Measurements from ENCODE around the gene REG1A. TPM values are rescaled to one million over a fixed set of nuclear protein-coding genes. Genes with fewer than 3 reads are reported as not detected.

The REG1A gene
- total and polyA plus RNA-seq, 2 of the 13 experiments (the other 11 are each of a cell fraction or from before 2014, with no cell fraction given): not detected

DNA sequence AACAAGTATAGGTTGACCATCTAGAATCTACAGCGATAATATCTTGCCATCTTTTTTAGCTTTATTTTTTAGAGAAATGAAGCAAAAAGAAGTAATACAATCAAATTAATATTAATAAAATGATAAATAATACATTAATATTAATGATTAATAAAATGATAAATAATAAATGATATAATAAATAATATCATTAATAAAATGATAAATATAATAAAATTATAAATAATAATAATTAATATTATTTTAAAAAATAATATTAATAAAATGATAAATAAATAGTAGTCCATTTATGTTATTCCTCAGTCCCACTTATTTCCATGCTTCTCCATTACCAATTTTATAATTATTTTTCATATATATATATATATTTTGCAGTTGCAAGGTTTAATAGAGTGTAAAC lies 42.5 kb downstream of the REG1A start:
- Histone ChIP-seq H3K4me2 (ENCODE audit: low read depth, low read length) (no peak overlapping the region), H2AFZ (ENCODE audit: low read length) (no peak overlapping the region), H3K9ac (ENCODE audit: insufficient read depth, low read depth, low read length) (no peak overlapping the region), H4K20me1 (ENCODE audit: insufficient read depth, low read length) (no peaks in the 10 kb centered on the region), H3K4me1 (ENCODE audit: insufficient read depth, low read length) (no peaks in the 10 kb centered on the region), H3K4me3 (replicated peaks in 1 of 3; ENCODE audit: insufficient read depth in 1 of 3, low read depth in 2 of 3, low read length in 3 of 3) (no peak overlapping the region), H3K36me3 (replicated peaks in 1 of 2; ENCODE audit: control insufficient read depth in 1 of 2, insufficient read depth in 2 of 2, low read length in 2 of 2) (no peaks in the 10 kb centered on the region), H3K9me3 (ENCODE audit: low read length) (no peaks in the 10 kb centered on the region), H3K79me2 (ENCODE audit: insufficient read depth, low read length) (no peaks in the 10 kb centered on the region), H3K27ac (ENCODE audit: extremely low read length, insufficient read depth, low read length) (no peak overlapping the region), H3K27me3 (ENCODE audit: control insufficient read depth in 1 of 2, insufficient read depth in 2 of 2, low read length in 2 of 2) (no peaks in the 10 kb centered on the region)
- ChIA-PET CTCF (ENCODE audit: low intra/inter-chr PET ratio, low total read pairs) (no interaction called here), POLR2A (no interaction called here)
- ATAC-seq: no peak
- in situ Hi-C loops (cut with HindIII; ENCODE audit: extremely low pct_ligation_motif_present, low pct_unique_long_range_greater_than_20kb) (no loop called here), intact Hi-C loops (cut with micrococcal nuclease; ENCODE audit: unreplicated experiment) (no loop called here)
- no peak for DNase-seq (ENCODE audit: low spot score)
- WGBS (ENCODE audit: low lambda C conversion rate): 92% methylated on average over 1 of the region's 1 CpG
- BruUV-seq (replicated peaks): no TSS peak
- TF ChIP-seq FOXJ3 (CRISPR knock-in tag; IDR thresholded peaks at IDR 0.05; ENCODE audit: borderline replicate concordance): no peak
- no peak for FAIRE-seq

GRCh38 chr2:79171348-79171958 lies 51.2 kb downstream of the REG1A start:
- BruUV-seq (replicated peaks): no TSS peak
- in situ Hi-C loops (cut with HindIII; ENCODE audit: extremely low pct_ligation_motif_present, low pct_unique_long_range_greater_than_20kb) (no loop called here), intact Hi-C loops (cut with micrococcal nuclease; ENCODE audit: unreplicated experiment) (no loop called here)
- no peaks in the 10 kb centered on the region for H3K36me3 ChIP-seq (replicated peaks in 1 of 2; ENCODE audit: control insufficient read depth in 1 of 2, insufficient read depth in 2 of 2, low read length in 2 of 2)
- H3K9ac ChIP-seq (ENCODE audit: insufficient read depth, low read depth, low read length): no peak overlapping the region
- FAIRE-seq (peak; percentile 8), DNase-seq (ENCODE audit: low spot score) (no peak), ATAC-seq (no peak)
- H3K27ac ChIP-seq (ENCODE audit: extremely low read length, insufficient read depth, low read length): no peak overlapping the region
- WGBS (ENCODE audit: low lambda C conversion rate): 6% methylated on average over 2 of the region's 2 CpGs
- no peak for TF ChIP-seq KLF15 (CRISPR knock-in tag; IDR thresholded peaks at IDR 0.05; ENCODE audit: borderline replicate concordance)
- TF ChIP-seq MAFF (IDR thresholded peaks at IDR 0.05; ENCODE audit: low read depth, low read length): peak; percentile 80
- peak; percentile 79 to 92 for TF ChIP-seq MAFK (conservative IDR thresholded peaks at IDR 0.05 in 1 of 2, IDR thresholded peaks at IDR 0.05 in 1 of 2; ENCODE audit: low read length in 2 of 2)
- no peaks in the 10 kb centered on the region for H3K9me3 ChIP-seq (ENCODE audit: low read length)
- H3K4me2 ChIP-seq (ENCODE audit: low read depth, low read length): no peak overlapping the region
- no peak overlapping the region for H2AFZ ChIP-seq (ENCODE audit: low read length)
- no peaks in the 10 kb centered on the region for H4K20me1 ChIP-seq (ENCODE audit: insufficient read depth, low read length)
- H3K4me3 ChIP-seq (replicated peaks in 1 of 3; ENCODE audit: insufficient read depth in 1 of 3, low read depth in 2 of 3, low read length in 3 of 3): no peak overlapping the region
- no peaks in the 10 kb centered on the region; a peak in 1 of 5 replicates for H3K27me3 ChIP-seq (ENCODE audit: control insufficient read depth in 1 of 2, insufficient read depth in 2 of 2, low read length in 2 of 2)
- CTCF ChIA-PET (ENCODE audit: low intra/inter-chr PET ratio, low total read pairs): no interaction called here
- POLR2A ChIA-PET: no interaction called here
- H3K79me2 ChIP-seq (ENCODE audit: insufficient read depth, low read length): no peaks in the 10 kb centered on the region
- H3K4me1 ChIP-seq (ENCODE audit: insufficient read depth, low read length): no peaks in the 10 kb centered on the region

Other genes starting within 250 kb of the REG1A start
- not detected in 2 replicates for gene REG3G, start 94.8 kb upstream of the REG1A start, total RNA-seq (2016; rRNA removed; fragmentation: Illumina TruSeq; extraction: Trizol)
- not detected in 2 replicates for gene REG3G, start 94.8 kb upstream of the REG1A start, polyA plus RNA-seq (2011; rRNA removed)
- not detected in 2 replicates for gene REG1B, start 32.5 kb upstream of the REG1A start, total RNA-seq (2016; rRNA removed; fragmentation: Illumina TruSeq; extraction: Trizol)
- gene REG1B, start 32.5 kb upstream of the REG1A start, polyA plus RNA-seq (2011; rRNA removed): not detected in 2 replicates
- not detected in 2 replicates for gene REG3A, start 39.3 kb downstream of the REG1A start, total RNA-seq (2016; rRNA removed; fragmentation: Illumina TruSeq; extraction: Trizol)
- gene REG3A, start 39.3 kb downstream of the REG1A start, polyA plus RNA-seq (2011; rRNA removed): 0.13 TPM in 1 of 2 replicates, not detected in the other

All from HepG2 (cell line).